ENCODE measurements around the gene EFCAB6. TPM values are rescaled to one million over a fixed set of nuclear protein-coding genes. Genes with fewer than 3 reads are reported as not detected.

Gene EFCAB6
- total RNA-seq, 4 donors from 2014 or later, result 2.0 to 8.4 (median 5.7) TPM

- Histone ChIP-seq H3K27me3 (no peaks in the 10 kb centered on the region), H3K36me3 (no peaks in the 10 kb centered on the region), H3K4me1 (no peaks in the 10 kb centered on the region), H3K4me3 (no peak overlapping the region), H3K27ac (no peak overlapping the region), H3K9me3 (no peaks in the 10 kb centered on the region)
- DNase-seq, result no peak
- no peak for TF ChIP-seq POLR2A (IDR thresholded peaks at IDR 0.05)
- intact Hi-C loops (cut with DNase I; ENCODE audit: low total_unique reads), result no loop called here
Measured at GRCh38 chr22:43782448-43782847, 29.7 kb downstream of the EFCAB6 start.

GRCh38 chr22:43777286-43777685 lies 34.8 kb downstream of the EFCAB6 start:
- Histone ChIP-seq H3K36me3 (no peaks in the 10 kb centered on the region), H3K4me3 (no peak overlapping the region), H3K4me1 (no peaks in the 10 kb centered on the region), H3K27ac (no peak overlapping the region), H3K9me3 (no peaks in the 10 kb centered on the region), H3K27me3 (no peaks in the 10 kb centered on the region)
- intact Hi-C loops (cut with DNase I; ENCODE audit: low total_unique reads), result no loop called here
- TF ChIP-seq, protein P1, sequence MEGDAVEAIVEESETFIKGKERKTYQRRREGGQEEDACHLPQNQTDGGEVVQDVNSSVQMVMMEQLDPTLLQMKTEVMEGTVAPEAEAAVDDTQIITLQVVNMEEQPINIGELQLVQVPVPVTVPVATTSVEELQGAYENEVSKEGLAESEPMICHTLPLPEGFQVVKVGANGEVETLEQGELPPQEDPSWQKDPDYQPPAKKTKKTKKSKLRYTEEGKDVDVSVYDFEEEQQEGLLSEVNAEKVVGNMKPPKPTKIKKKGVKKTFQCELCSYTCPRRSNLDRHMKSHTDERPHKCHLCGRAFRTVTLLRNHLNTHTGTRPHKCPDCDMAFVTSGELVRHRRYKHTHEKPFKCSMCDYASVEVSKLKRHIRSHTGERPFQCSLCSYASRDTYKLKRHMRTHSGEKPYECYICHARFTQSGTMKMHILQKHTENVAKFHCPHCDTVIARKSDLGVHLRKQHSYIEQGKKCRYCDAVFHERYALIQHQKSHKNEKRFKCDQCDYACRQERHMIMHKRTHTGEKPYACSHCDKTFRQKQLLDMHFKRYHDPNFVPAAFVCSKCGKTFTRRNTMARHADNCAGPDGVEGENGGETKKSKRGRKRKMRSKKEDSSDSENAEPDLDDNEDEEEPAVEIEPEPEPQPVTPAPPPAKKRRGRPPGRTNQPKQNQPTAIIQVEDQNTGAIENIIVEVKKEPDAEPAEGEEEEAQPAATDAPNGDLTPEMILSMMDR (IDR thresholded peaks at IDR 0.05), result no peak
- TF ChIP-seq POLR2A (IDR thresholded peaks at IDR 0.05), result no peak
- DNase-seq, result peak; percentile 23 to 24

DNA sequence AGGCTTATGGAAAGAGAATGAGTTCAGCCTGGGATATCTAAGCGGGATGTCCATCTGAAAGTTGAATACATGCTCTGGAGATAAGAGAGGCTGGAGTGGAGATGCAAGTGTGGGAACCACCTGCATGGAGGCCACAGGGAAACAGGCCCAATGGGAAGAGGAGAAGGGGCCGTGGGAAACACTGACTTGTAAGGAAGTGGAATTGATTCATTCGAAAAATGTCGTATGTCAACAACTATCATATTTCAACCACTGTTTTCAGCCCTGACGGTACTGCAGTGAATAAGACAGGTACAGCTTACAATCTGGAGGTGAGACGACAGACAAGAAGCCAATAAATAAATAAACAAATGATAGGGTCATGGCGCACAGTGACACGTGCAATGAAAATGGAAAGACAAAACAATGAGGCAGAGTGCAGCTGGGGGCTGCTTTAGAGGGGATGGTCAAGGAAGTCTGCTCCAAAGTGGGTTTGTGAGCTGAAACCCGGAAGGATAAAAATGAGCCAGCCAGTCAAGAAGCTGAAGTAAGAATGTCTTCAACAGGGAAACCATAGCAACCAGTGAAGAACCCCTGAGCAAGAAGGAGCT lies 35.9 kb downstream of the EFCAB6 start:
- no peak for DNase-seq
- no peaks in the 10 kb centered on the region for H3K36me3 ChIP-seq
- no peaks in the 10 kb centered on the region for H3K27me3 ChIP-seq
- H3K9me3 ChIP-seq, result no peaks in the 10 kb centered on the region
- no peaks in the 10 kb centered on the region for H3K4me1 ChIP-seq
- intact Hi-C loops (cut with DNase I; ENCODE audit: low total_unique reads), result no loop called here
- no peak overlapping the region for H3K27ac ChIP-seq
- no peak overlapping the region for H3K4me3 ChIP-seq
- TF ChIP-seq, protein P1 (IDR thresholded peaks at IDR 0.05), result no peak
- TF ChIP-seq POLR2A (IDR thresholded peaks at IDR 0.05), result no peak

- Histone ChIP-seq H3K4me3 (no peak overlapping the region), H3K27ac (no peak overlapping the region), H3K4me1 (no peaks in the 10 kb centered on the region), H3K9me3 (no peaks in the 10 kb centered on the region), H3K36me3 (no peaks in the 10 kb centered on the region), H3K27me3 (no peaks in the 10 kb centered on the region)
- DNase-seq, result no peak
- TF ChIP-seq POLR2A (IDR thresholded peaks at IDR 0.05), result no peak
- TF ChIP-seq, protein P1 (IDR thresholded peaks at IDR 0.05), result no peak
- intact Hi-C loops (cut with DNase I; ENCODE audit: low total_unique reads), result no loop called here
Measured at GRCh38 chr22:43774318-43774915, 37.7 kb downstream of the EFCAB6 start.

- Histone ChIP-seq H3K9me3 (no peaks in the 10 kb centered on the region), H3K27me3 (no peaks in the 10 kb centered on the region), H3K36me3 (no peaks in the 10 kb centered on the region), H3K4me1 (no peaks in the 10 kb centered on the region), H3K27ac (peak overlapping the region; percentile 17 to 38), H3K4me3 (no peak overlapping the region)
- no peak for DNase-seq
- intact Hi-C loops (cut with DNase I; ENCODE audit: low total_unique reads), result no loop called here
- TF ChIP-seq, protein P1 (IDR thresholded peaks at IDR 0.05), result no peak
- TF ChIP-seq POLR2A (IDR thresholded peaks at IDR 0.05), result no peak
Measured at GRCh38 chr22:43772831-43773230, 39.3 kb downstream of the EFCAB6 start.
